ENCODE data around the gene RDX. TPM values are rescaled to one million over a fixed set of nuclear protein-coding genes. Genes with fewer than 3 reads are reported as not detected.
"Not testable (repeated sequence)": the region's sequence is repeated elsewhere in the genome, so short reads cannot be mapped to it uniquely, and the experiment has no call there.

The RDX gene
- 101 and 104 TPM in 2 replicates for total RNA-seq (2014; rRNA removed; shearing (Covaris generic))

- peak; percentile 94 for DNase-seq (ENCODE audit: low read depth)
Observed at GRCh38 chr11:110296226-110297075, at the start of gene RDX. TSS of gene RDX (minus strand) at chr11:110296614. CDS start at chr11:110279692, 16,922 bp downstream.

GRCh38 chr11:110345743-110346142 is 49.3 kb upstream of the RDX start:
- no peak for DNase-seq (ENCODE audit: low read depth)

GRCh38 chr11:110340436-110340835 is 44.0 kb upstream of the RDX start:
- DNase-seq (ENCODE audit: low read depth), result no peak

GRCh38 chr11:110339456-110340250 is 43.2 kb upstream of the RDX start:
- DNase-seq (ENCODE audit: low read depth), result no peak

GRCh38 chr11:110338684-110339083 is 42.3 kb upstream of the RDX start:
- DNase-seq (ENCODE audit: low read depth), result no peak

- DNase-seq (ENCODE audit: low read depth), result peak; percentile 84
Observed at GRCh38 chr11:110337570-110338193, 41.3 kb upstream of the RDX start.

GRCh38 chr11:110336054-110336453 is 39.6 kb upstream of the RDX start:
- no peak for DNase-seq (ENCODE audit: low read depth)

- DNase-seq (ENCODE audit: low read depth), result no peak
Observed at GRCh38 chr11:110335358-110335757, 38.9 kb upstream of the RDX start.

- no peak for DNase-seq (ENCODE audit: low read depth)
Observed at GRCh38 chr11:110331626-110332025, 35.2 kb upstream of the RDX start.

GRCh38 chr11:110329445-110329844 is 33.0 kb upstream of the RDX start:
- no peak for DNase-seq (ENCODE audit: low read depth)

- no peak for DNase-seq (ENCODE audit: low read depth)
Observed at GRCh38 chr11:110327508-110327907, 31.1 kb upstream of the RDX start.

- DNase-seq (ENCODE audit: low read depth), result no peak
Observed at GRCh38 chr11:110323786-110324185, 27.4 kb upstream of the RDX start.

- no peak for DNase-seq (ENCODE audit: low read depth)
Observed at GRCh38 chr11:110319501-110319900, 23.1 kb upstream of the RDX start.

- DNase-seq (ENCODE audit: low read depth), result no peak
Observed at GRCh38 chr11:110318638-110319404, 22.4 kb upstream of the RDX start.

- DNase-seq (ENCODE audit: low read depth), result peak; percentile 73
Observed at GRCh38 chr11:110317516-110317932, 21.1 kb upstream of the RDX start.

GRCh38 chr11:110314366-110315095 is 18.1 kb upstream of the RDX start:
- DNase-seq (ENCODE audit: low read depth), result no peak

- no peak for DNase-seq (ENCODE audit: low read depth)
Observed at GRCh38 chr11:110312670-110313069, 16.3 kb upstream of the RDX start.

GRCh38 chr11:110311783-110312579 is 15.6 kb upstream of the RDX start:
- peak; percentile 78 for DNase-seq (ENCODE audit: low read depth)

- DNase-seq (ENCODE audit: low read depth), result no peak
Observed at GRCh38 chr11:110308071-110308470, 11.7 kb upstream of the RDX start.

- not testable (repeated sequence) for DNase-seq (ENCODE audit: low read depth)
Observed at GRCh38 chr11:110306019-110306388, 9.6 kb upstream of the RDX start.
